Measurements from ENCODE around the gene C5orf63. TPM values are rescaled to one million over a fixed set of nuclear protein-coding genes. Genes with fewer than 3 reads are reported as not detected.

Gene C5orf63
- total RNA-seq, 6 experiments from 2014 or later = 0.41 to 3.8 (median 0.71) TPM

Other genes with a start within 250 kb of the C5orf63 start
- gene MARCHF3, start 42.9 kb downstream of the C5orf63 start, total RNA-seq (2021; fragmentation: NEBNext Ultra II Directional; extraction: Animal tissue kit (Norgen Biotek cat#: 25700)) = 10 to 100 TPM; 12.3 to 17.8 (median 13.3) TPM
- not detected for gene MEGF10, start 217.3 kb upstream of the C5orf63 start, total RNA-seq (2021; fragmentation: NEBNext Ultra II Directional; extraction: Animal tissue kit (Norgen Biotek cat#: 25700))